ENCODE data around the gene BLACAT1.
"Not testable (repeated sequence)": the region's sequence is repeated elsewhere in the genome, so short reads cannot be mapped to it uniquely, and the experiment has no call there.

GRCh38 chr1:205406252-205406651 lies 49.6 kb downstream of the BLACAT1 start:
- TF ChIP-seq, protein P1, sequence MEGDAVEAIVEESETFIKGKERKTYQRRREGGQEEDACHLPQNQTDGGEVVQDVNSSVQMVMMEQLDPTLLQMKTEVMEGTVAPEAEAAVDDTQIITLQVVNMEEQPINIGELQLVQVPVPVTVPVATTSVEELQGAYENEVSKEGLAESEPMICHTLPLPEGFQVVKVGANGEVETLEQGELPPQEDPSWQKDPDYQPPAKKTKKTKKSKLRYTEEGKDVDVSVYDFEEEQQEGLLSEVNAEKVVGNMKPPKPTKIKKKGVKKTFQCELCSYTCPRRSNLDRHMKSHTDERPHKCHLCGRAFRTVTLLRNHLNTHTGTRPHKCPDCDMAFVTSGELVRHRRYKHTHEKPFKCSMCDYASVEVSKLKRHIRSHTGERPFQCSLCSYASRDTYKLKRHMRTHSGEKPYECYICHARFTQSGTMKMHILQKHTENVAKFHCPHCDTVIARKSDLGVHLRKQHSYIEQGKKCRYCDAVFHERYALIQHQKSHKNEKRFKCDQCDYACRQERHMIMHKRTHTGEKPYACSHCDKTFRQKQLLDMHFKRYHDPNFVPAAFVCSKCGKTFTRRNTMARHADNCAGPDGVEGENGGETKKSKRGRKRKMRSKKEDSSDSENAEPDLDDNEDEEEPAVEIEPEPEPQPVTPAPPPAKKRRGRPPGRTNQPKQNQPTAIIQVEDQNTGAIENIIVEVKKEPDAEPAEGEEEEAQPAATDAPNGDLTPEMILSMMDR (IDR thresholded peaks at IDR 0.05 in 8 of 11, conservative IDR thresholded peaks at IDR 0.05 in 3 of 11): not testable (repeated sequence)
- TF ChIP-seq POLR2A, POLR2AphosphoS5 (IDR thresholded peaks at IDR 0.05): not testable (repeated sequence)

Measured in spleen (tissue), 7 donors.